Caco-2 (cell line): ENCODE measurements around the gene CADPS2. TPM values are rescaled to one million over a fixed set of nuclear protein-coding genes. Genes with fewer than 3 reads are reported as not detected.

ENCODE experiments used
- BruUV-seq: library from RNA; stranded (reverse); fragments of 400-500 nt; replicated peaks from 2 replicates; lab custom pipeline; 2021; lab: Mats Ljungman, UMichigan
- CTCF ChIA-PET: fragments of 300-600 bp; sonication (Branson Sonifier 250); formaldehyde crosslinking; loops from one replicate; lab custom pipeline; 2022; ENCODE audit warnings: antibody characterized with exemption; lab: Charles Lee
- POLR2A ChIA-PET: fragments of 300-600 bp; sonication (Branson Sonifier 250); formaldehyde crosslinking; loops from one replicate; lab custom pipeline; 2022; ENCODE audit warnings: antibody characterized with exemption; lab: Charles Lee
- DNase-seq, 2 experiments: peaks; one replicate each; pipeline versions ENCODE4 v3.0.0 to v3.0.0-alpha.2; 2020 to 2022
- H3K27me3 ChIP-seq: replicated peaks from 2 replicates; pipeline ENCODE4 v1.6.0; 2011; ENCODE audit warnings: low read length; ENCODE audit not compliant: control insufficient read depth, insufficient read depth
- H3K36me3 ChIP-seq: 2 replicates; pipeline ENCODE4 v1.5.1; 2011; ENCODE audit warnings: low read length; ENCODE audit not compliant: control insufficient read depth, insufficient read depth
- H3K4me1 ChIP-seq: fragments of 250-450 bp; sonication (Bioruptor Pico); 2 replicates; pipeline ENCODE4 v1.5.1; 2020; ENCODE audit warnings: mild to moderate bottlenecking
- H3K4me3 ChIP-seq: 2 replicates; pipeline ENCODE4 v1.5.1; 2011; ENCODE audit warnings: low read depth, mild to moderate bottlenecking, control low read depth, low read length
- H3K9me3 ChIP-seq: fragments of 250-450 bp; sonication (Bioruptor Pico); 2 replicates; pipeline ENCODE4 v1.5.1; 2020; ENCODE audit warnings: mild to moderate bottlenecking, moderate library complexity
- H3K27ac Mint-ChIP-seq: one replicate; pipeline ENCODE4 v1.8.0; 2022; ENCODE audit warnings: mixed read lengths; ENCODE audit not compliant: unreplicated experiment
- H3K27me3 Mint-ChIP-seq: one replicate; pipeline ENCODE4 v1.8.0; 2022; ENCODE audit warnings: mixed read lengths; ENCODE audit not compliant: insufficient read depth, unreplicated experiment
- H3K36me3 Mint-ChIP-seq: one replicate; pipeline ENCODE4 v1.8.0; 2022; ENCODE audit warnings: mild to moderate bottlenecking, mixed read lengths; ENCODE audit not compliant: insufficient read depth, unreplicated experiment
- H3K4me1 Mint-ChIP-seq: one replicate; pipeline ENCODE4 v1.8.0; 2022; ENCODE audit warnings: low read depth, mixed read lengths; ENCODE audit not compliant: unreplicated experiment
- H3K4me3 Mint-ChIP-seq: one replicate; pipeline ENCODE4 v1.8.0; 2022; ENCODE audit warnings: mild to moderate bottlenecking, moderate library complexity, mixed read lengths; ENCODE audit not compliant: unreplicated experiment
- H3K9me3 Mint-ChIP-seq: one replicate; pipeline ENCODE4 v1.8.0; 2022; ENCODE audit warnings: mixed read lengths; ENCODE audit not compliant: unreplicated experiment
- intact Hi-C: fragments of 100-400 bp; cut with micrococcal nuclease; formaldehyde crosslinking; loops from one replicate; pipeline ENCODE4 v1.10.0; 2022; ENCODE audit not compliant: unreplicated experiment
- total RNA-seq: library from RNA; stranded (reverse); gene quantifications from 2 replicates; pipeline ENCODE4 v1.2.3, GENCODE V29; 2022
- TF ChIP-seq, protein P1 (sequence below), 2 experiments: fragments of 200-600 bp in 1 of 2; IDR thresholded peaks; 1 replicate in 1 of 2; 2 replicates in 1 of 2; pipeline versions ENCODE4 v1.5.1 to v1.8.0; 2011 to 2022; ENCODE audit warnings: antibody characterized with exemption in 1 of 2, control low read depth in 1 of 2, inconsistent platforms in 1 of 2, low read depth in 1 of 2, low read length in 1 of 2, mild to moderate bottlenecking in 1 of 2, moderate library complexity in 1 of 2; ENCODE audit not compliant: insufficient read depth in 1 of 2, severe bottlenecking in 1 of 2, unreplicated experiment in 1 of 2

Gene CADPS2
- total RNA-seq, 1 experiment from 2014 or later: 2.7 TPM

DNA sequence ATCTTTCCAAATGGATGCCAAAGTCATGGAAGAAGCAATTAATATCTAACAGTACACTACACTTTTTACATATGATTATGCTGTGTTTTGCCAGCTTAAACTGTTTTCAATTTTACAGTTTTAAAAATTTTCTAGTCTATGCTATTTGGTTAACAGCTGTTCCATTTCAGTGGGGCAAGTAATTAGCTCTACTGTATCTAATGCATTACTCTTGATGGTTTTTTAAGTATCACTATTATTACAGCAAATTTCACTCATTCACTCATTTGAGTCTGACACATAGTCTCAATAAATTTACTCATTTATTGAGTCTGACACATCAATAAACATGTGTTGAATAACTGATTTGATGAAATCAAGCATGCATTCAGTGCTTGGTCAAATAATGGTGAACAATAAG lies 343.1 kb downstream of the CADPS2 start:
- H3K27me3 ChIP-seq: no peaks in the 10 kb centered on the region
- DNase-seq: no peak
- Mint-ChIP-seq H3K9me3 (no peaks in the 10 kb centered on the region), H3K4me1 (no peaks in the 10 kb centered on the region), H3K27ac (no peak overlapping the region), H3K4me3 (no peak overlapping the region), H3K36me3 (no peaks in the 10 kb centered on the region), H3K27me3 (no peaks in the 10 kb centered on the region)
- H3K4me3 ChIP-seq: no peak overlapping the region
- POLR2A ChIA-PET: interaction anchor here (0.5 kb wide), 1 partner anchor 188 kb away, joined by 3 read pairs; no protein-coding TSS in a partner anchor
- intact Hi-C loops: no loop called here
- no peaks in the 10 kb centered on the region for H3K4me1 ChIP-seq
- CTCF ChIA-PET: no interaction called here
- H3K9me3 ChIP-seq: no peaks in the 10 kb centered on the region
- no TSS peak for BruUV-seq
- no peaks in the 10 kb centered on the region for H3K36me3 ChIP-seq
- TF ChIP-seq, protein P1, sequence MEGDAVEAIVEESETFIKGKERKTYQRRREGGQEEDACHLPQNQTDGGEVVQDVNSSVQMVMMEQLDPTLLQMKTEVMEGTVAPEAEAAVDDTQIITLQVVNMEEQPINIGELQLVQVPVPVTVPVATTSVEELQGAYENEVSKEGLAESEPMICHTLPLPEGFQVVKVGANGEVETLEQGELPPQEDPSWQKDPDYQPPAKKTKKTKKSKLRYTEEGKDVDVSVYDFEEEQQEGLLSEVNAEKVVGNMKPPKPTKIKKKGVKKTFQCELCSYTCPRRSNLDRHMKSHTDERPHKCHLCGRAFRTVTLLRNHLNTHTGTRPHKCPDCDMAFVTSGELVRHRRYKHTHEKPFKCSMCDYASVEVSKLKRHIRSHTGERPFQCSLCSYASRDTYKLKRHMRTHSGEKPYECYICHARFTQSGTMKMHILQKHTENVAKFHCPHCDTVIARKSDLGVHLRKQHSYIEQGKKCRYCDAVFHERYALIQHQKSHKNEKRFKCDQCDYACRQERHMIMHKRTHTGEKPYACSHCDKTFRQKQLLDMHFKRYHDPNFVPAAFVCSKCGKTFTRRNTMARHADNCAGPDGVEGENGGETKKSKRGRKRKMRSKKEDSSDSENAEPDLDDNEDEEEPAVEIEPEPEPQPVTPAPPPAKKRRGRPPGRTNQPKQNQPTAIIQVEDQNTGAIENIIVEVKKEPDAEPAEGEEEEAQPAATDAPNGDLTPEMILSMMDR (IDR thresholded peaks at IDR 0.05; ENCODE audit: insufficient read depth in 1 of 2, low read depth in 1 of 2, low read length in 1 of 2, severe bottlenecking in 1 of 2, unreplicated experiment in 1 of 2): no peak

DNA sequence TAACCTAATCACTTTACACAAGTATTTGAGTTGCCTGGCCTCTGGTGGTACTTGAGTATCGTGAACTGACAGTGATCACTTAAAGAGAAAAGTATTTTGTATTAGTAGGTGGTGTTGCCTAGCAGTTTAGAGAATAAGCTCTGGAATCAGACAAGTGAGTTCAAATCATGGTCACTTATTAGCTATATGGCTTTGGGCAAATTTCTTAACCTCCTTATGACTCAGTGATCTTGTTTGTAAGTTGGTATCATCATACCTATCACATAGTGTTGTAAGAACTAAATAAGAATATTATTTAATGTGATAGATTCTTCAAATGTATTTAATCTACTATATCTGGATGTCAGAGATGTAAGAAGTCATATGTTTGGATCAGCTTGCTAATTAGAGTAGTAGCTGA lies 351.2 kb downstream of the CADPS2 start:
- no peaks in the 10 kb centered on the region for H3K9me3 Mint-ChIP-seq
- ChIA-PET POLR2A (no interaction called here), CTCF (no interaction called here)
- Histone ChIP-seq H3K36me3 (no peaks in the 10 kb centered on the region), H3K4me3 (no peak overlapping the region), H3K27me3 (no peaks in the 10 kb centered on the region), H3K9me3 (no peaks in the 10 kb centered on the region), H3K4me1 (no peaks in the 10 kb centered on the region)
- no peak for DNase-seq
- no peak overlapping the region for H3K4me3 Mint-ChIP-seq
- TF ChIP-seq, protein P1 (IDR thresholded peaks at IDR 0.05; ENCODE audit: insufficient read depth in 1 of 2, low read depth in 1 of 2, low read length in 1 of 2, severe bottlenecking in 1 of 2, unreplicated experiment in 1 of 2): no peak
- no peaks in the 10 kb centered on the region for H3K4me1 Mint-ChIP-seq
- BruUV-seq: no TSS peak
- peaks cover 2% of the 10 kb centered on the region for H3K27me3 Mint-ChIP-seq
- H3K36me3 Mint-ChIP-seq: no peaks in the 10 kb centered on the region
- H3K27ac Mint-ChIP-seq: no peak overlapping the region
- intact Hi-C loops: no loop called here

DNA sequence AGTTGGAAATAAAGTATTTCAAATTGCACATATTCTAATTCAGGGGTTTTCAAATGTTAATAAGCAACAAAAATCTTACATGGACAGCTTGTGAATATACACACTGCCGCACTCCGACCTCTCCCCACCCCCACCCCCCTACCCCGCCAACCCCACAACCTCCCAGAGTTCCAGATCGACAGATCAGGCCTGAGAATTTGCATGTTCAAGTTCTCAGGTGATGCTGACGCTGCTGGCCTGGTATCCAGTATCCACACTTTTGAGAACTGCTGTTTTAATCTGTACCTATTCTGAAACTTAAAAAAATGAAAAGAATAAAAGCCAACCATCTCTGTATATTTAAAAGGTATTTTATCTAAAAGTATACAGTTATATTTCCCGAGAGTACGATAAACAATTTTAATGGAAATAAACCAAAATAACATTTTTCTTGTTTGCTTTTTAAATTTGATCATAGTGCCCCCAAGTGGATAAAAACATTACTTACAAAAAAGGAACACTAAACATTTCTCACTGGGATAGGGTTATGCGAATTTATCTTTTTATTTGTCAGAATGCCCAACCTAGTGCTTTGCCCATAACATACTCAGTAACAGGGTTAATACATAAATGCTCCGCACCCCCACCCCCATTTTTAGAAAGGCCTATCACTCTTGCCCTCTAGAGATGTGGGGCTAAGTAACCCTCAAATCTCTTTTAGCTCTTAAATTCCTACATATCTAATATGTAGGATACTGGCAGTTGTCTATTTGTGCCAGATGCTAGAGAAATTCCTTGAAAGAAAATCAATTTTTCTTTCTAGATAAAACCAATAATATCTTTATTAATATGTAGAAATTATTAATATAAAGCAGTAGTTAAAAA lies 353.6 kb downstream of the CADPS2 start:
- DNase-seq: no peak
- ChIA-PET CTCF (interaction anchor here (0.7 to 1.0 kb wide), 2 partner anchors 139 to 271 kb away, joined by 3 read pairs; no protein-coding TSS in a partner anchor), POLR2A (no interaction called here)
- Histone ChIP-seq H3K4me3 (no peak overlapping the region), H3K36me3 (no peaks in the 10 kb centered on the region), H3K4me1 (no peaks in the 10 kb centered on the region), H3K9me3 (no peaks in the 10 kb centered on the region), H3K27me3 (no peaks in the 10 kb centered on the region)
- Mint-ChIP-seq H3K4me1 (no peaks in the 10 kb centered on the region), H3K36me3 (no peaks in the 10 kb centered on the region), H3K27ac (no peak overlapping the region), H3K4me3 (no peak overlapping the region), H3K9me3 (no peaks in the 10 kb centered on the region), H3K27me3 (peaks cover 2% of the 10 kb centered on the region)
- no TSS peak for BruUV-seq
- TF ChIP-seq, protein P1 (IDR thresholded peaks at IDR 0.05; ENCODE audit: insufficient read depth in 1 of 2, low read depth in 1 of 2, low read length in 1 of 2, severe bottlenecking in 1 of 2, unreplicated experiment in 1 of 2): peak; percentile 32 to 36
- intact Hi-C loops: no loop called here
